ENCODE data around the gene ADAMTSL4. TPM values are rescaled to one million over a fixed set of nuclear protein-coding genes. Genes with fewer than 3 reads are reported as not detected.
A peak's percentile ranks its signal among the peaks of the same experiment; 100 is the strongest.

Gene ADAMTSL4
- total RNA-seq, 1 experiment from 2014 or later: 9.5 TPM

GRCh38 chr1:150567341-150567716 is 18.1 kb downstream of the ADAMTSL4 start:
- peak overlapping the region; percentile 82 for H3K27ac ChIP-seq (ENCODE audit: low read length)
- intact Hi-C loops (cut with micrococcal nuclease; ENCODE audit: unreplicated experiment): no loop called here

More at GRCh38 chr1:150567341-150567716, 18.1 kb downstream of the ADAMTSL4 start:
- Histone ChIP-seq H3K4me1 (ENCODE audit: control insufficient read depth, insufficient read depth, low read length) (peaks cover 73% of the 10 kb centered on the region), H3K36me3 (ENCODE audit: control insufficient read depth, insufficient read depth, low read length) (no peaks in the 10 kb centered on the region), H3K9me3 (ENCODE audit: control insufficient read depth, insufficient read depth, low read depth, low read length) (no peaks in the 10 kb centered on the region), H3K4me3 (ENCODE audit: low read depth in 2 of 2, low read length in 2 of 2) (peak overlapping the region in 1 of 2 experiments; percentile 9; a peak in 2 of 4 replicates), H3K27me3 (ENCODE audit: control insufficient read depth, insufficient read depth, low read length) (no peaks in the 10 kb centered on the region)
- in situ Hi-C loops (cut with HindIII; ENCODE audit: low pct_unique_long_range_greater_than_20kb, low sequenced_read_pairs): no loop called here
- ChIA-PET POLR2A (interaction anchor here (0.5 to 1.2 kb wide), 3 partner anchors 12 to 411 kb away, joined by 3 to 4 read pairs (median 3); partner anchors contain the start of gene MCL1), CTCF (interaction anchor here (0.5 kb wide), 1 partner anchor 588 kb away, joined by 3 read pairs; no protein-coding TSS in a partner anchor)
- DNase-seq (ENCODE audit: low read depth, low spot score) (no peak), ATAC-seq (no peak)
- BruUV-seq (replicated peaks): no TSS peak
- TF ChIP-seq POLR2AphosphoS5 (IDR thresholded peaks at IDR 0.05; ENCODE audit: low read depth, low read length): no peak
- TF ChIP-seq TCF7L2 (IDR thresholded peaks at IDR 0.05; ENCODE audit: low read depth, low read length): no peak; the same call in 1 of the 2 replicates
- TF ChIP-seq SIN3A (IDR thresholded peaks at IDR 0.05; ENCODE audit: borderline replicate concordance, insufficient read depth, low read depth, low read length): no peak
- TF ChIP-seq CTCF (IDR thresholded peaks at IDR 0.05): no peak
- no peak for TF ChIP-seq REST (IDR thresholded peaks at IDR 0.05; ENCODE audit: insufficient read depth in 1 of 2, low read depth in 2 of 2, low read length in 1 of 2)

Measured in Panc1 (cell line).